ENCODE measurements around the gene CREB3L1. TPM values are rescaled to one million over a fixed set of nuclear protein-coding genes. Genes with fewer than 3 reads are reported as not detected.

The CREB3L1 gene
- total RNA-seq, 1 donor from 2014 or later: not detected

DNA sequence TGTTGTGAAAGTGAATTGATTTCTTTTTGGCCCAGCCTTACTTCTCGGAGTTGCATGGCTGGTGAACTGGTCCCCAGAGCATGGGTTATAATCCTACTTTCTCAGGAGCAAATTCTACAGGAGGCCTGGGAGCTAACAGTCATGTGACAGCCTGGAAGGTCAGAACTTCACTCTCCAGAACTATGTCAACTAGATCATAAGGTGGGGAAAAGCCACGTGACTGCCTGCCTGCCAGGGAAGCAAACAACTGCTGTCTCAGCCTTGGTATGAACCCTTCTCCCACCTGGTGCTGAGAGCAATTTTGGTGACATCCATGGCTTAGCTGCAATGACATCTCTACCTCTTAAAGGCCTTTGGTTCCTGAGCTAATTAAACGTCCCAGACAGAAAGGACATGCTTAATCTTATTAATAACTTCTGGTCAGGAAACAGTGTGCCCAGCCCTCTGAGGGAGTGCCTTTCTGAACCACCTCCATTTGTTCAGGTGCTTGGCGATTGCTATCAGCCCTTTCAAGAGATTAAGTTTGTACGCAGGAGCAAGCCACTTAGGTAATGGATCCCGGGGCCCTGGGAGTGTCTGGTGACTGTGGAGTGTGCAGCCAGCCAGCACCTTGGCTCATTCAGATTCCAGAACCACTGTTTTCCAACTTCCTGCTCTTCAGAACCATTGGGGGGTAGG lies 1.4 kb upstream of the CREB3L1 start:
- peaks cover 6% of the 10 kb centered on the region for H3K4me1 Mint-ChIP-seq
- POLR2A ChIA-PET: no interaction called here
- DNase-seq (no peak), ATAC-seq (ENCODE audit: low read depth) (no peak)
- CTCF ChIA-PET: no interaction called here
- H3K36me3 Mint-ChIP-seq (ENCODE audit: low read depth): no peaks in the 10 kb centered on the region
- H3K27me3 Mint-ChIP-seq: peaks cover 34% of the 10 kb centered on the region
- H3K27ac Mint-ChIP-seq: no peak overlapping the region
- no peaks in the 10 kb centered on the region for H3K9me3 Mint-ChIP-seq
- intact Hi-C loops (cut with micrococcal nuclease): no loop called here
- no peak for TF ChIP-seq CTCF (IDR thresholded peaks at IDR 0.05)
- H3K4me3 Mint-ChIP-seq: no peak overlapping the region

- ChIA-PET POLR2A (no interaction called here), CTCF (no interaction called here)
- Mint-ChIP-seq H3K4me1 (peaks cover 6% of the 10 kb centered on the region), H3K4me3 (peak overlapping the region; percentile 32), H3K36me3 (ENCODE audit: low read depth) (no peaks in the 10 kb centered on the region), H3K27me3 (peaks cover 34% of the 10 kb centered on the region), H3K27ac (no peak overlapping the region), H3K9me3 (no peaks in the 10 kb centered on the region)
- intact Hi-C loops (cut with micrococcal nuclease): no loop called here
- ATAC-seq (ENCODE audit: low read depth) (no peak), DNase-seq (no peak)
- no peak for TF ChIP-seq CTCF (IDR thresholded peaks at IDR 0.05)
Observed at GRCh38 chr11:46277313-46277621, 195 bp upstream of the CREB3L1 start.

GRCh38 chr11:46278387-46279125 lies 1.1 kb downstream of the CREB3L1 start:
- no peak overlapping the region for H3K4me3 Mint-ChIP-seq
- intact Hi-C loops (cut with micrococcal nuclease): no loop called here
- CTCF ChIA-PET: no interaction called here
- TF ChIP-seq CTCF (IDR thresholded peaks at IDR 0.05): no peak
- peaks cover 40% of the 10 kb centered on the region for H3K27me3 Mint-ChIP-seq
- ATAC-seq (ENCODE audit: low read depth) (no peak), DNase-seq (no peak)
- H3K27ac Mint-ChIP-seq: no peak overlapping the region
- H3K36me3 Mint-ChIP-seq (ENCODE audit: low read depth): no peaks in the 10 kb centered on the region
- POLR2A ChIA-PET: no interaction called here
- H3K4me1 Mint-ChIP-seq: peaks cover 6% of the 10 kb centered on the region
- H3K9me3 Mint-ChIP-seq: no peaks in the 10 kb centered on the region

DNA sequence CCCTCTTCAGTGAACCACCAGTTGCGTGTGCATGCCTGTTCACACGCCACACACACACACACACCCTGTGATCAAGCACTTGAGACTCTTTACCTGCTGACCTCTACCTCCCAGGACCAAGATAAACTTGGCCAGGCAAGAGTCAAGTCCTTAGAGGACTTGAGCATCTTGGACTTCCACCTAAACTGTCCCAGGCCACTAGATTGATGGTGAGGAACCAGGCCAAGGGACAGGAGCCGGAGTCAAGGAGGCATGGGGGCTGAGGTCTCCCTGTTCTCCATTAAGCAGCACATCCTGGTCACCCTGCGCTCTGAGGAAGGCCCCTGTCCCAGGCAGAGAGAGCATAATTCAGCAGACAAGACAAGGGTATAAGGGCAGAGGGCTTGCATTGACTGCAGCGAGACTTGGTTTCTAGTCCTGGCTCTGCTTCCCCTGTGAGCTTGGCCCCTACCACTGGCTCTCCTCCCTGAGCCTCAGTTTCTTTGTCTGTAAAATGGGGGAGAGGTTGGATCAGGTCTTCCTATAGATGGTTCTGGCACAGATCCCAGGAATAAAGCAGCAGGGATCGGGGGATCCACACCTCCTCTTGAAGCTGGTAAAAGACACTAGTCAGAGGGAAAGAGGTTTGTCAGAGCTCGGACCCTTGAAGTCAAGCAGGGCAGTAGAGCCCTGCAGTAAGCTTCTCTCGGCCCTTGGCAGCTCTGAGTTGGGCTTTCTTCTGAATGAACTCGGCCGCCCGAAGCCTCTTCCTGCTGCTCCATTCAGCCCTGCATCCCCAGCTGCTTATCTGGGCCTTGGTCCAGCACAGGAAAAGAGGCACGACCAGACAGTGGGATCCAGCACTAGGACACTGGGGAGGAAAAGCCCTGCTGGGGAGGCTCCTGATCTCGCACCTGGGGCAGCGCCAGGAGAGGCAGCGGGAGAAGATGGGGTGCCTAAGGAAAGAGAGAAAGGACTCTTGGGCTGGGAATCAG lies 2.0 kb downstream of the CREB3L1 start:
- no peaks in the 10 kb centered on the region for H3K36me3 Mint-ChIP-seq (ENCODE audit: low read depth)
- no peak for TF ChIP-seq CTCF (IDR thresholded peaks at IDR 0.05)
- intact Hi-C loops (cut with micrococcal nuclease): no loop called here
- peaks cover 6% of the 10 kb centered on the region for H3K4me1 Mint-ChIP-seq
- H3K9me3 Mint-ChIP-seq: no peaks in the 10 kb centered on the region
- H3K27me3 Mint-ChIP-seq: peaks cover 47% of the 10 kb centered on the region
- DNase-seq (no peak), ATAC-seq (ENCODE audit: low read depth) (no peak)
- H3K27ac Mint-ChIP-seq: no peak overlapping the region
- ChIA-PET CTCF (no interaction called here), POLR2A (no interaction called here)
- no peak overlapping the region for H3K4me3 Mint-ChIP-seq

GRCh38 chr11:46280706-46281105 lies 3.2 kb downstream of the CREB3L1 start:
- intact Hi-C loops (cut with micrococcal nuclease): no loop called here
- H3K27ac Mint-ChIP-seq: no peak overlapping the region
- H3K27me3 Mint-ChIP-seq: peaks cover 47% of the 10 kb centered on the region

More at GRCh38 chr11:46280706-46281105, 3.2 kb downstream of the CREB3L1 start:
- no peak for DNase-seq
- ChIA-PET CTCF (no interaction called here), POLR2A (no interaction called here)
- TF ChIP-seq CTCF (IDR thresholded peaks at IDR 0.05): no peak
- no peaks in the 10 kb centered on the region for H3K36me3 Mint-ChIP-seq (ENCODE audit: low read depth)
- peaks cover 6% of the 10 kb centered on the region for H3K4me1 Mint-ChIP-seq
- H3K9me3 Mint-ChIP-seq: no peaks in the 10 kb centered on the region
- H3K4me3 Mint-ChIP-seq: no peak overlapping the region
- ATAC-seq (ENCODE audit: low read depth): no peak
